NT2/D1 (cell line): ENCODE measurements around the gene SAMD15.

Experiments
- SUZ12 ChIP-seq: IDR thresholded peaks from 2 replicates; pipeline ENCODE4 v1.6.1; 2011; ENCODE audit not compliant: insufficient read length, insufficient read depth; ENCODE audit errors: extremely low read depth
- YY1 ChIP-seq: IDR thresholded peaks from 2 replicates; pipeline ENCODE4 v1.6.1; 2011; ENCODE audit not compliant: insufficient read length, insufficient read depth
- ZNF274 ChIP-seq: IDR thresholded peaks from 2 replicates; pipeline ENCODE4 v1.6.1; 2011; ENCODE audit warnings: mild to moderate bottlenecking, low read depth, low read length

GRCh38 chr14:77359626-77360025, 17.6 kb upstream of the SAMD15 start:
- no peak for TF ChIP-seq YY1
- no peak for TF ChIP-seq SUZ12
- TF ChIP-seq ZNF274: no peak
